Spleen (tissue), 11 donors: ENCODE data around the gene NOVA1. TPM values are rescaled to one million over a fixed set of nuclear protein-coding genes. Genes with fewer than 3 reads are reported as not detected.

ENCODE experiments used
- DNase-seq: peaks from one replicate; pipeline ENCODE4 v3.0.0-alpha.2; 2020
- H3K27ac ChIP-seq, 8 donors: fragments of 200-600 bp; sonication (generic) in 7 of 8; 1 replicate in 4 of 8; 2 replicates in 4 of 8; pipeline versions ENCODE4 v1.5.0 to v1.8.0; 2016 to 2021; ENCODE audit warnings: inconsistent platforms in 4 of 8, mild to moderate bottlenecking in 4 of 8, moderate library complexity in 1 of 8
- H3K27me3 ChIP-seq, 7 donors: fragments of 200-600 bp; sonication (generic) in 6 of 7; replicated peaks in 1 of 7; 1 replicate in 4 of 7; 2 replicates in 3 of 7; pipeline versions ENCODE4 v1.5.0 to v1.8.0; 2016 to 2021; ENCODE audit warnings: inconsistent platforms in 3 of 7, mild to moderate bottlenecking in 1 of 7
- H3K36me3 ChIP-seq, 6 donors: fragments of 200-600 bp; sonication (generic) in 5 of 6; 1 replicate in 4 of 6; 2 replicates in 2 of 6; pipeline versions ENCODE4 v1.5.0 to v1.8.0; 2016 to 2021; ENCODE audit warnings: inconsistent platforms in 2 of 6
- H3K4me1 ChIP-seq, 6 donors: fragments of 200-600 bp; sonication (generic) in 5 of 6; 1 replicate in 3 of 6; 2 replicates in 3 of 6; pipeline versions ENCODE4 v1.5.0 to v1.8.0; 2016 to 2021; ENCODE audit warnings: inconsistent platforms in 3 of 6
- H3K4me3 ChIP-seq, 8 donors: fragments of 200-600 bp; sonication (generic) in 7 of 8; 1 replicate in 4 of 8; 2 replicates in 4 of 8; pipeline versions ENCODE4 v1.5.0 to v1.8.0; 2016 to 2021; ENCODE audit warnings: inconsistent platforms in 4 of 8, mild to moderate bottlenecking in 4 of 8, moderate library complexity in 2 of 8
- H3K9me3 ChIP-seq, 8 donors: fragments of 200-600 bp; sonication (generic) in 7 of 8; 1 replicate in 4 of 8; 2 replicates in 4 of 8; pipeline versions ENCODE4 v1.5.0 to v1.8.0; 2016 to 2021; ENCODE audit warnings: inconsistent platforms in 4 of 8
- POLR2A ChIP-seq, 3 donors: fragments of 450-650 bp; IDR thresholded peaks; one replicate each; pipeline ENCODE4 v1.5.1; 2017; ENCODE audit warnings: antibody characterized with exemption in 3 of 3, mild to moderate bottlenecking in 1 of 3
- POLR2AphosphoS5 ChIP-seq, 3 donors: sonication (generic); formaldehyde crosslinking; IDR thresholded peaks; one replicate each; pipeline ENCODE4 v1.5.1; 2017; ENCODE audit warnings: antibody characterized with exemption in 3 of 3
- WGBS, 5 donors: extraction: QIAGEN DNeasy Blood & Tissue Kit in 3 of 5; methylation state at CpG; one replicate each; pipeline versions ENCODE4 v1.1.5 to v1.1.7; 2013 to 2018; 5-methylcytosine and 5-hydroxymethylcytosine counted together
- intact Hi-C: fragments of 100-400 bp; cut with DNase I; formaldehyde crosslinking; loops from one replicate; pipeline ENCODE4 v1.15.0; 2023; ENCODE audit warnings: low total_unique reads
- polyA plus RNA-seq, 3 donors: library from polyadenylated mRNA; stranded (reverse); fragments of 200-250 nt; gene quantifications; one replicate each; pipeline ENCODE4 v1.2.1, GENCODE V29; 2013
- total RNA-seq, 7 donors: library from RNA; depleted of rRNA in 3 of 7; stranded (reverse); fragments of >200 nt in 3 of 7; fragmentation: NEBNext Ultra II Directional in 4 of 7; extraction: Animal tissue kit (Norgen Biotek cat#: 25700) in 4 of 7; gene quantifications; one replicate each; pipeline versions ENCODE4 v1.1.0 to v1.2.1, GENCODE V29; 2016 to 2021
- TF ChIP-seq, protein P1 (sequence below), 11 experiments: fragments of 200-600 bp in 7 of 11; fragments of 450-650 bp in 4 of 11; sonication (generic) in 4 of 11; IDR thresholded peaks in 8 of 11; conservative IDR thresholded peaks in 3 of 11; 1 replicate in 7 of 11; 2 replicates in 4 of 11; pipeline versions ENCODE4 v1.4.0 to v1.8.0; 2016 to 2021; ENCODE audit warnings: antibody characterized with exemption in 11 of 11, inconsistent platforms in 4 of 11, mild to moderate bottlenecking in 1 of 11
- donor health status: healthy with polysubstance abuse.
- donor health status: DM: no; HTN: no; CAD: no; lungs with moderate emphysema.
- donor health status: DM: no; HTN: no; CAD: no.
- donor health status: Bipolar disorder and iron deficiency.
- donor health status: healthy.
- donor health status: DM: no; HTN: no; CAD: no.
- donor health status: DM: yes; HTN: yes; CAD: no.

The NOVA1 gene
- total and polyA plus RNA-seq, 10 donors: 0.59 to 4.0 (median 2.4) TPM

DNA sequence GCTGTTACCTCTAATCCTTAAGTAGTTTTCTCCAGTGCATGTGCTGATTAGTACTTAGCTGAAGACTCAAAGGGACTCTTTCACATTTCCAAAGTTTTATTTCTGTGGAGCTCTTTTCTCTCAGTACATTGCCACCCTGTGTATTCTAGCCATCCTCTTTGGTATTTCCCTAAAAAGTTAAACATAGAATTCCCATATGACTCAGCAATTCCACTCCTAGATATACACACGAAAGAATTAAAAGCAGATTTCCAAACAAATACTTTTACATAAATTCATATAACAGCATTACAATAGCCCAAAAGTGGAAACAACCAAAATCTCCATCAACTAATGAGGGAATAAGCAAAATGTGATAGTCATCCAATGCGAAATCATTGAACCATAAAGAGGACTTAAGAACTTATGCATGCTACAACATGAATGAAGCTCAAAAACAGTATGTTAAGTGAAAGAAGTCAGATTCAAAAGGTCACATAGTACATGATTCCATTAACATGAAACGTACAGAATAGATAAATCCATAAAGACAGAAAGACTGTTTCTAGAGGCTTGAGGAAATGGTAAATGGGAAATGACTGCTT lies 9.0 kb upstream of the NOVA1 start:
- peaks cover 0 to 4% (median 0%) of the 10 kb centered on the region in 8 donors for H3K9me3 ChIP-seq
- TF ChIP-seq POLR2A (IDR thresholded peaks at IDR 0.05) (no peak), POLR2AphosphoS5 (IDR thresholded peaks at IDR 0.05) (no peak)
- TF ChIP-seq, protein P1, sequence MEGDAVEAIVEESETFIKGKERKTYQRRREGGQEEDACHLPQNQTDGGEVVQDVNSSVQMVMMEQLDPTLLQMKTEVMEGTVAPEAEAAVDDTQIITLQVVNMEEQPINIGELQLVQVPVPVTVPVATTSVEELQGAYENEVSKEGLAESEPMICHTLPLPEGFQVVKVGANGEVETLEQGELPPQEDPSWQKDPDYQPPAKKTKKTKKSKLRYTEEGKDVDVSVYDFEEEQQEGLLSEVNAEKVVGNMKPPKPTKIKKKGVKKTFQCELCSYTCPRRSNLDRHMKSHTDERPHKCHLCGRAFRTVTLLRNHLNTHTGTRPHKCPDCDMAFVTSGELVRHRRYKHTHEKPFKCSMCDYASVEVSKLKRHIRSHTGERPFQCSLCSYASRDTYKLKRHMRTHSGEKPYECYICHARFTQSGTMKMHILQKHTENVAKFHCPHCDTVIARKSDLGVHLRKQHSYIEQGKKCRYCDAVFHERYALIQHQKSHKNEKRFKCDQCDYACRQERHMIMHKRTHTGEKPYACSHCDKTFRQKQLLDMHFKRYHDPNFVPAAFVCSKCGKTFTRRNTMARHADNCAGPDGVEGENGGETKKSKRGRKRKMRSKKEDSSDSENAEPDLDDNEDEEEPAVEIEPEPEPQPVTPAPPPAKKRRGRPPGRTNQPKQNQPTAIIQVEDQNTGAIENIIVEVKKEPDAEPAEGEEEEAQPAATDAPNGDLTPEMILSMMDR (IDR thresholded peaks at IDR 0.05 in 8 of 11, conservative IDR thresholded peaks at IDR 0.05 in 3 of 11): no peak
- no peak for DNase-seq
- no peaks in the 10 kb centered on the region for H3K27me3 ChIP-seq
- H3K36me3 ChIP-seq: no peaks in the 10 kb centered on the region
- no peak overlapping the region for H3K27ac ChIP-seq
- WGBS, 5 donors: 62 to 75% (median 71%) methylated on average over 3 of the region's 3 CpGs
- H3K4me1 ChIP-seq: no peaks in the 10 kb centered on the region
- no peak overlapping the region for H3K4me3 ChIP-seq
- intact Hi-C loops: no loop called here

DNA sequence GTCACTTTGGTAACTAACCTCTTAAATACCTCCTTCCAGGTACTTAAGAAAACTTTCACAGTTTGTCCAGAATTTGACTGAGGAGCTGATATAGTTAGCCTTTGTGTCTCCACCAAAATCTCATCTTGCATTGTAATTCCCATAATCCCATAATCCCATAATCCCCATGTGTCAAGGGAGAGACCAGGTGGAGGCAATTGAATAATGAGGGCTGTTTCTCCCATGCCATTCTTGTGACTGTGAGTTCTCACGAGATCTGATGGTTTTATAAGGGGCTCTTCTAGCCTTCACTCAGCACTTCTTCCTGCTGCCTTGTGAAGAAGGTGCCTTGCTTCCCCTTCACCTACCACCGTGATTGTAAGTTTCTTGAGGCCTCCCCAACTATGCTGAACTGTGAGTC lies 7.8 kb upstream of the NOVA1 start:
- Histone ChIP-seq H3K27ac (no peak overlapping the region), H3K9me3 (peaks cover 0 to 4% (median 0%) of the 10 kb centered on the region in 8 donors), H3K36me3 (no peaks in the 10 kb centered on the region), H3K4me3 (no peak overlapping the region), H3K4me1 (no peaks in the 10 kb centered on the region), H3K27me3 (no peaks in the 10 kb centered on the region)
- WGBS, 5 donors: 63 to 76% (median 66%) methylated on average over 2 of the region's 2 CpGs
- intact Hi-C loops: no loop called here
- TF ChIP-seq, protein P1 (IDR thresholded peaks at IDR 0.05 in 8 of 11, conservative IDR thresholded peaks at IDR 0.05 in 3 of 11): no peak
- TF ChIP-seq POLR2A (IDR thresholded peaks at IDR 0.05): no peak
- no peak for TF ChIP-seq POLR2AphosphoS5 (IDR thresholded peaks at IDR 0.05)
- no peak for DNase-seq

DNA sequence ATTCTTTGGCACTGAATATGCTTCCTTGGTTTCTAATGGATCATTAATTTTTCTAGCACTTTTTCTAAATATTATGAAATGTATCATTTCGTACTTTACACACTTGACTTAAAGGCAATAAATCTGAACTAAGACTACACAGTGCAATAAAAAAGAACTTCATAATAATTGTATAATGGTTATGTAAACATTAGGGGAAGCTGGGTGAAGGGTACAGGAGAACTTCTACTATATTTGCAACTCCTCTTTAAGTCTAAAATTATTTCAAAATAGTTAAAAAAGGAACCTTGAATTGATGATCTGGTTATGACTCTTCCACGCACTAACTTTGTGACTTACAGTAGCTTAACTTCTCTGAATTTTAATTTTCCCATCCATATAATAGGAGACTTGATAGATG lies 5.1 kb upstream of the NOVA1 start:
- WGBS, 5 donors: 79 to 96% (median 84%) methylated on average over 2 of the region's 2 CpGs
- intact Hi-C loops: no loop called here
- no peaks in the 10 kb centered on the region for H3K36me3 ChIP-seq
- peaks cover 0 to 5% (median 0%) of the 10 kb centered on the region in 8 donors for H3K9me3 ChIP-seq
- no peak for DNase-seq
- no peak overlapping the region for H3K27ac ChIP-seq
- H3K4me1 ChIP-seq: peaks cover 0 to under 1% (median 0%) of the 10 kb centered on the region in 6 donors
- no peak overlapping the region for H3K4me3 ChIP-seq
- TF ChIP-seq POLR2A (IDR thresholded peaks at IDR 0.05): no peak
- no peak for TF ChIP-seq POLR2AphosphoS5 (IDR thresholded peaks at IDR 0.05)
- TF ChIP-seq, protein P1 (IDR thresholded peaks at IDR 0.05 in 8 of 11, conservative IDR thresholded peaks at IDR 0.05 in 3 of 11): no peak
- peaks cover 0 to 24% (median 0%) of the 10 kb centered on the region in 7 donors for H3K27me3 ChIP-seq

DNA sequence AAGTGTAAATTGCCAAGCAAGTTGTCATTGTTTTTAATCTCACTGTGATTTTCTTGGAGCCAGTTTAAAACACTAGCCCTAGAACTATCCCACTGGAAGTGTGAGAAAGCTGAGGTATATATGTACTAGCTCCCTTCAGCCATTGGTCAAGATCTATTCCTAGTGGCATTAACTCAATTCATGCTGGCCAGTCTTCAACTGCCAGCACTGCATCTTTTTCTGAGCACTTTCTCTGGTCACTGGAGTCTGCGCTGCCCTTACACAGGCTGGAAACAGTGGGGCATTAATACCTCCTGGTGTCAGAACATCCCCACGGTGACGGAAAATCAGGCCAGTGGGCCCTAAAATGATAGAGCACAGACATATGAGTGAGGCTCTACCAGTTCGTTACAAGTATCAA lies 4.0 kb upstream of the NOVA1 start:
- H3K27me3 ChIP-seq: peaks cover 0 to 35% (median 0%) of the 10 kb centered on the region in 7 donors
- TF ChIP-seq POLR2AphosphoS5 (IDR thresholded peaks at IDR 0.05) (no peak), POLR2A (IDR thresholded peaks at IDR 0.05) (no peak)
- TF ChIP-seq, protein P1 (IDR thresholded peaks at IDR 0.05 in 8 of 11, conservative IDR thresholded peaks at IDR 0.05 in 3 of 11): no peak
- H3K4me1 ChIP-seq: peaks cover 0 to 5% (median 0%) of the 10 kb centered on the region in 6 donors
- H3K27ac ChIP-seq: no peak overlapping the region
- H3K9me3 ChIP-seq: peaks cover 0 to 5% (median 0%) of the 10 kb centered on the region in 8 donors
- H3K4me3 ChIP-seq: no peak overlapping the region
- DNase-seq: no peak
- intact Hi-C loops: no loop called here
- H3K36me3 ChIP-seq: no peaks in the 10 kb centered on the region
- 56 to 79% (median 60%) methylated on average over 4 of the region's 4 CpGs for WGBS, 5 donors
